Measurements from ENCODE around the gene VIPR1. TPM values are rescaled to one million over a fixed set of nuclear protein-coding genes. Genes with fewer than 3 reads are reported as not detected.

Gene VIPR1
- total and polyA plus RNA-seq, 11 donors: 0.96 to 5.4 (median 2.4) TPM

- Histone ChIP-seq H3K27me3 (no peaks in the 10 kb centered on the region), H3K4me3 (no peak overlapping the region), H3K9me3 (no peaks in the 10 kb centered on the region), H3K4me1 (no peaks in the 10 kb centered on the region), H3K36me3 (peaks cover 3 to 100% (median 96%) of the 10 kb centered on the region in 9 donors), H3K27ac (no peak overlapping the region)
- ATAC-seq (no peak), DNase-seq (no peak)
- TF ChIP-seq CTCF (IDR thresholded peaks at IDR 0.05) (no peak), POLR2A (IDR thresholded peaks at IDR 0.05) (no peak)
- intact Hi-C loops (cut with DNase I): no loop called here
- 56 to 67% (median 63%) methylated on average over 3 of the region's 3 CpGs for WGBS, 4 donors
These were observed 59.8 kb downstream of the VIPR1 start for GRCh38 chr3:42562047-42562907.

GRCh38 chr3:42569593-42570142 is 67.2 kb downstream of the VIPR1 start:
- H3K36me3 ChIP-seq: peaks cover 0 to 70% (median 45%) of the 10 kb centered on the region in 9 donors
- 25 to 39% (median 31%) methylated on average over 2 of the region's 2 CpGs for WGBS, 4 donors
- ATAC-seq: peak in 1 of 4 donors; percentile 42

GRCh38 chr3:42572278-42572677 is 69.8 kb downstream of the VIPR1 start:
- peak; percentile 66 to 83 (median 78) for ATAC-seq

More at GRCh38 chr3:42569593-42570142, 67.2 kb downstream of the VIPR1 start:
- intact Hi-C loops (cut with DNase I): loop anchor here in 4 of 10 donors (5.0 to 10.0 kb wide), 4 partner anchors 175 to 315 kb away; no protein-coding TSS in a partner anchor
- no peak overlapping the region for H3K4me3 ChIP-seq
- H3K27ac ChIP-seq: no peak overlapping the region
- H3K4me1 ChIP-seq: peaks cover 0 to 5% (median 0%) of the 10 kb centered on the region in 12 donors
- H3K27me3 ChIP-seq: no peaks in the 10 kb centered on the region
- TF ChIP-seq POLR2A (IDR thresholded peaks at IDR 0.05) (no peak), CTCF (IDR thresholded peaks at IDR 0.05) (no peak)
- H3K9me3 ChIP-seq: peaks cover 0 to 15% (median 4%) of the 10 kb centered on the region in 12 donors
- no peak for DNase-seq

More at GRCh38 chr3:42572278-42572677, 69.8 kb downstream of the VIPR1 start:
- WGBS, 4 donors: 51 to 60% (median 56%) methylated on average over 3 of the region's 3 CpGs
- Histone ChIP-seq H3K27me3 (no peaks in the 10 kb centered on the region), H3K9me3 (peaks cover 0 to 28% (median 12%) of the 10 kb centered on the region in 12 donors), H3K36me3 (peaks cover 0 to 53% (median 19%) of the 10 kb centered on the region in 9 donors), H3K4me1 (peaks cover 0 to 5% (median 0%) of the 10 kb centered on the region in 12 donors), H3K27ac (no peak overlapping the region), H3K4me3 (no peak overlapping the region)
- DNase-seq: no peak
- intact Hi-C loops (cut with DNase I): loop anchor here in 4 of 10 donors (5.0 to 10.0 kb wide), 4 partner anchors 173 to 313 kb away; no protein-coding TSS in a partner anchor
- TF ChIP-seq POLR2A (IDR thresholded peaks at IDR 0.05): no peak
- TF ChIP-seq CTCF (IDR thresholded peaks at IDR 0.05): peak in 11 of 12 donors; percentile 12 to 54 (median 34)

All from heart left ventricle (tissue), 16 donors.